ENCODE data around the gene PTPN14. TPM values are rescaled to one million over a fixed set of nuclear protein-coding genes. Genes with fewer than 3 reads are reported as not detected.

The PTPN14 gene
- total RNA-seq, 1 experiment from 2014 or later, result 243 TPM

- POLR2A ChIA-PET, result interaction anchor here (1.0 to 30.6 kb wide), 7 partner anchors 5 to 120 kb away, joined by 4 to 881 read pairs (median 588); partner anchors contain the start of gene PTPN14
Measured at GRCh38 chr1:214463596-214463995, 87.8 kb downstream of the PTPN14 start.

DNA sequence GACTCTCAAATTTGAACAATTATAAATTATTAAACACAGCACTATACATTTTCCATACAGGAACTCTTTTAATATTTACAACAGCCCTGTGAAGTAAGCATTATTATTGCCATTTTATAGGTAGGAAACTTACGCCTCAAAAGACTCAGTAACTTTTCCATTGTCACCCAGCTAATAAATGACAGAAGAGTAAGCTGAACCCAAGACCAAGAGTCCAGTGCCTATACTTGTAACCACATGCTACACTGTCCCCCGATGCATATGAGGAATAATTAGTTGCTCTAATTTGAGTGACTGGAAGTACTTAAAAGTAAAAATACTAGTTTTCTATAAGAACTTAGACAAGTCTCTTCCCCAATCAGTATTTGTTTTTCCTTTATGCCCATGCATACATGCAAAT is 88.5 kb downstream of the PTPN14 start:
- DNase-seq (ENCODE audit: unreplicated experiment), result no peak
- BruUV-seq (replicated peaks), result TSS peak; percentile 11
- peaks cover 77% of the 10 kb centered on the region for H3K36me3 Mint-ChIP-seq (ENCODE audit: insufficient read depth, unreplicated experiment)
- CTCF ChIA-PET, result interaction anchor here (0.6 to 1.2 kb wide), 6 partner anchors 15 to 201 kb away, joined by 3 to 4 read pairs (median 4); no protein-coding TSS in a partner anchor
- H3K27me3 Mint-ChIP-seq (ENCODE audit: insufficient read depth, unreplicated experiment), result no peaks in the 10 kb centered on the region
- POLR2A ChIA-PET, result interaction anchor here (0.7 to 30.6 kb wide), 8 partner anchors 5 to 1322 kb away, joined by 3 to 881 read pairs (median 300); partner anchors contain the start of gene PTPN14
- intact Hi-C loops (cut with micrococcal nuclease), result no loop called here
- peak overlapping the region; percentile 63 for H3K27ac Mint-ChIP-seq (ENCODE audit: low read depth, unreplicated experiment)
- H3K4me1 Mint-ChIP-seq (ENCODE audit: insufficient read depth, unreplicated experiment), result peaks cover 58% of the 10 kb centered on the region
- no peak overlapping the region for H3K4me3 Mint-ChIP-seq (ENCODE audit: unreplicated experiment)
- TF ChIP-seq, protein P1, sequence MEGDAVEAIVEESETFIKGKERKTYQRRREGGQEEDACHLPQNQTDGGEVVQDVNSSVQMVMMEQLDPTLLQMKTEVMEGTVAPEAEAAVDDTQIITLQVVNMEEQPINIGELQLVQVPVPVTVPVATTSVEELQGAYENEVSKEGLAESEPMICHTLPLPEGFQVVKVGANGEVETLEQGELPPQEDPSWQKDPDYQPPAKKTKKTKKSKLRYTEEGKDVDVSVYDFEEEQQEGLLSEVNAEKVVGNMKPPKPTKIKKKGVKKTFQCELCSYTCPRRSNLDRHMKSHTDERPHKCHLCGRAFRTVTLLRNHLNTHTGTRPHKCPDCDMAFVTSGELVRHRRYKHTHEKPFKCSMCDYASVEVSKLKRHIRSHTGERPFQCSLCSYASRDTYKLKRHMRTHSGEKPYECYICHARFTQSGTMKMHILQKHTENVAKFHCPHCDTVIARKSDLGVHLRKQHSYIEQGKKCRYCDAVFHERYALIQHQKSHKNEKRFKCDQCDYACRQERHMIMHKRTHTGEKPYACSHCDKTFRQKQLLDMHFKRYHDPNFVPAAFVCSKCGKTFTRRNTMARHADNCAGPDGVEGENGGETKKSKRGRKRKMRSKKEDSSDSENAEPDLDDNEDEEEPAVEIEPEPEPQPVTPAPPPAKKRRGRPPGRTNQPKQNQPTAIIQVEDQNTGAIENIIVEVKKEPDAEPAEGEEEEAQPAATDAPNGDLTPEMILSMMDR (IDR thresholded peaks at IDR 0.05; ENCODE audit: unreplicated experiment), result no peak
- H3K9me3 Mint-ChIP-seq (ENCODE audit: unreplicated experiment), result no peaks in the 10 kb centered on the region

More at GRCh38 chr1:214463596-214463995, 87.8 kb downstream of the PTPN14 start:
- TF ChIP-seq, protein P1 (IDR thresholded peaks at IDR 0.05; ENCODE audit: unreplicated experiment), result no peak
- Mint-ChIP-seq H3K4me3 (ENCODE audit: unreplicated experiment) (no peak overlapping the region), H3K9me3 (ENCODE audit: unreplicated experiment) (no peaks in the 10 kb centered on the region), H3K27ac (ENCODE audit: low read depth, unreplicated experiment) (peak overlapping the region; percentile 63), H3K4me1 (ENCODE audit: insufficient read depth, unreplicated experiment) (peaks cover 62% of the 10 kb centered on the region), H3K27me3 (ENCODE audit: insufficient read depth, unreplicated experiment) (no peaks in the 10 kb centered on the region), H3K36me3 (ENCODE audit: insufficient read depth, unreplicated experiment) (peaks cover 74% of the 10 kb centered on the region)
- DNase-seq (ENCODE audit: unreplicated experiment), result no peak
- no TSS peak for BruUV-seq (replicated peaks)
- CTCF ChIA-PET, result interaction anchor here (0.5 to 1.5 kb wide), 7 partner anchors 14 to 256 kb away, joined by 3 to 6 read pairs (median 4); no protein-coding TSS in a partner anchor
- intact Hi-C loops (cut with micrococcal nuclease), result no loop called here

- peaks cover 73% of the 10 kb centered on the region for H3K36me3 Mint-ChIP-seq (ENCODE audit: insufficient read depth, unreplicated experiment)
- no peak overlapping the region for H3K4me3 Mint-ChIP-seq (ENCODE audit: unreplicated experiment)
- POLR2A ChIA-PET, result interaction anchor here (0.7 to 30.6 kb wide), 9 partner anchors 3 to 166 kb away, joined by 3 to 881 read pairs (median 12); partner anchors contain the start of gene PTPN14
- CTCF ChIA-PET, result interaction anchor here (0.6 to 1.0 kb wide), 6 partner anchors 20 to 166 kb away, joined by 3 to 10 read pairs (median 4); no protein-coding TSS in a partner anchor
- DNase-seq (ENCODE audit: unreplicated experiment), result peak; percentile 78
- no peaks in the 10 kb centered on the region for H3K27me3 Mint-ChIP-seq (ENCODE audit: insufficient read depth, unreplicated experiment)
- no peaks in the 10 kb centered on the region for H3K9me3 Mint-ChIP-seq (ENCODE audit: unreplicated experiment)
- intact Hi-C loops (cut with micrococcal nuclease), result no loop called here
- BruUV-seq (replicated peaks), result no TSS peak
- TF ChIP-seq, protein P1 (IDR thresholded peaks at IDR 0.05; ENCODE audit: unreplicated experiment), result no peak
- peak overlapping the region; percentile 63 for H3K27ac Mint-ChIP-seq (ENCODE audit: low read depth, unreplicated experiment)
- peaks cover 48% of the 10 kb centered on the region for H3K4me1 Mint-ChIP-seq (ENCODE audit: insufficient read depth, unreplicated experiment)
Measured at GRCh38 chr1:214461305-214461704, 90.1 kb downstream of the PTPN14 start.

DNA sequence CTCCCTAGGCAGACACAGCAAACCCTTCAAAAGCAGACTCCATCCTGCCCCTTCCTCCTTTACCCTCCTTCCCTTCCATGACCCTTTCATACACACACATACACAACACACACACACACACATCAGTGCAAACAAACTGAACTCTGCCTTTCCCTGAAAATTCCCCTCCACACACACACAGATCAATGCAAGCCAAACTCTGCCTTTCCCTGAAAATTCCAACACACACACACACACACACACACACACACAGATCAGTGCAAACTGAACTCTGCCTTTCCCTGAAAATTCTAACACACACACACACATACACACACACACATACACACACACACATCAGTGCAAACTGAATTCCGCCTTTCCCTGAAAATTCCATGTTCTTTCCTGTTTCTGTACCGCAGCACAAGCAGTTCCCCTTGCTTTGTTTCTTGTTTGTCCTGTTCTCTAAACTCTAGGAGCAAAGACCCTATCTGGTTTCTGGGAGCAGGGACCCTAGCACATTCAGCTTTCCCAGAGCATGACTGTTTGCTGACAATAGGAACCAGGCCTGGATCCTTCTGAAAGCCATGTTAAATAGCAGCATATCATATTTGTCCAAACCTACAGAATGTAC is 91.0 kb downstream of the PTPN14 start:
- POLR2A ChIA-PET, result interaction anchor here (0.7 to 30.6 kb wide), 9 partner anchors 9 to 124 kb away, joined by 3 to 881 read pairs (median 6); partner anchors contain the start of gene PTPN14
- Mint-ChIP-seq H3K4me1 (ENCODE audit: insufficient read depth, unreplicated experiment) (peaks cover 52% of the 10 kb centered on the region), H3K27me3 (ENCODE audit: insufficient read depth, unreplicated experiment) (no peaks in the 10 kb centered on the region), H3K4me3 (ENCODE audit: unreplicated experiment) (no peak overlapping the region), H3K9me3 (ENCODE audit: unreplicated experiment) (no peaks in the 10 kb centered on the region), H3K27ac (ENCODE audit: low read depth, unreplicated experiment) (peak overlapping the region; percentile 30), H3K36me3 (ENCODE audit: insufficient read depth, unreplicated experiment) (peaks cover 65% of the 10 kb centered on the region)
- intact Hi-C loops (cut with micrococcal nuclease), result no loop called here
- no TSS peak for BruUV-seq (replicated peaks)
- no peak for DNase-seq (ENCODE audit: unreplicated experiment)
- TF ChIP-seq, protein P1 (IDR thresholded peaks at IDR 0.05; ENCODE audit: unreplicated experiment), result no peak
- CTCF ChIA-PET, result interaction anchor here (0.6 to 1.1 kb wide), 4 partner anchors 12 to 136 kb away, joined by 3 to 4 read pairs (median 3); no protein-coding TSS in a partner anchor

Measured in MCF 10A (cell line).